H9 (cell line): ENCODE results near the gene ZNF483. TPM values are rescaled to one million over a fixed set of nuclear protein-coding genes. Genes with fewer than 3 reads are reported as not detected.

Experiments used
- DNase-seq: peaks from one replicate; pipeline ENCODE4 v3.0.0-alpha.2; 2017
- H2AFZ ChIP-seq: one replicate; pipeline ENCODE4 v1.6.1; 2013; ENCODE audit warnings: mild to moderate bottlenecking, low read length, control low read depth, moderate library complexity
- H2AK5ac ChIP-seq: 2 replicates; pipeline ENCODE4 v1.6.1; 2013; ENCODE audit warnings: low read length, control low read depth, mixed read lengths; ENCODE audit not compliant: insufficient read length
- H2BK120ac ChIP-seq: one replicate; pipeline ENCODE4 v1.6.1; 2013; ENCODE audit warnings: low read depth, mild to moderate bottlenecking, low read length, control low read depth, inconsistent platforms; ENCODE audit not compliant: poor library complexity, severe bottlenecking
- H2BK12ac ChIP-seq: 2 replicates; pipeline ENCODE4 v1.6.1; 2013; ENCODE audit warnings: low read length, control low read depth, mixed read lengths, low read depth; ENCODE audit not compliant: insufficient read length
- H2BK15ac ChIP-seq: 2 replicates; pipeline ENCODE4 v1.6.1; 2013; ENCODE audit warnings: low read depth, low read length, control low read depth
- H2BK20ac ChIP-seq: one replicate; pipeline ENCODE4 v1.6.1; 2013; ENCODE audit warnings: low read depth, mild to moderate bottlenecking, low read length, control low read depth, inconsistent platforms; ENCODE audit not compliant: poor library complexity, severe bottlenecking
- H2BK5ac ChIP-seq: 2 replicates; pipeline ENCODE4 v1.6.1; 2013; ENCODE audit warnings: low read length, control low read depth, mixed read lengths; ENCODE audit not compliant: insufficient read length
- H3K14ac ChIP-seq: 2 replicates; pipeline ENCODE4 v1.6.1; 2013; ENCODE audit warnings: low read length, control low read depth; ENCODE audit not compliant: insufficient read depth
- H3K18ac ChIP-seq: 2 replicates; pipeline ENCODE4 v1.6.1; 2013; ENCODE audit warnings: low read depth, mild to moderate bottlenecking, mixed read lengths, low read length, control low read depth; ENCODE audit not compliant: insufficient read length
- H3K23ac ChIP-seq: 2 replicates; pipeline ENCODE4 v1.6.1; 2013; ENCODE audit warnings: low read length, control low read depth, mixed read lengths, low read depth; ENCODE audit not compliant: insufficient read length
- H3K23me2 ChIP-seq: 2 replicates; pipeline ENCODE4 v1.6.1; 2013; ENCODE audit warnings: low read depth, mild to moderate bottlenecking, mixed read lengths, low read length, control low read depth; ENCODE audit not compliant: insufficient read length, poor library complexity, severe bottlenecking
- H3K27ac ChIP-seq: 2 replicates; pipeline ENCODE4 v1.5.1; 2013; ENCODE audit warnings: low read length, control low read depth, mixed read lengths, low read depth; ENCODE audit not compliant: insufficient read length
- H3K27me3 ChIP-seq: 2 replicates; pipeline ENCODE4 v1.6.1; 2013; ENCODE audit warnings: low read length, control low read depth, inconsistent platforms; ENCODE audit not compliant: insufficient read depth
- H3K4ac ChIP-seq: 2 replicates; pipeline ENCODE4 v1.6.1; 2013; ENCODE audit warnings: low read depth, mild to moderate bottlenecking, control low read depth, inconsistent platforms, low read length, moderate library complexity
- H3K4me1 ChIP-seq: 2 replicates; pipeline ENCODE4 v1.6.1; 2013; ENCODE audit warnings: low read length, control low read depth, inconsistent platforms; ENCODE audit not compliant: insufficient read depth
- H3K4me2 ChIP-seq: 2 replicates; pipeline ENCODE4 v1.6.1; 2013; ENCODE audit warnings: low read length, control low read depth, mixed read lengths; ENCODE audit not compliant: insufficient read length, insufficient read depth
- H3K56ac ChIP-seq: 2 replicates; pipeline ENCODE4 v1.6.1; 2013; ENCODE audit warnings: low read depth, mild to moderate bottlenecking, mixed read lengths, low read length, control low read depth; ENCODE audit not compliant: insufficient read length
- H3K79me1 ChIP-seq: 2 replicates; pipeline ENCODE4 v1.6.1; 2013; ENCODE audit warnings: low read depth, mild to moderate bottlenecking, moderate library complexity, low read length, control low read depth, inconsistent platforms; ENCODE audit not compliant: insufficient read depth, poor library complexity, severe bottlenecking
- H3K79me2 ChIP-seq: 2 replicates; pipeline ENCODE4 v1.6.1; 2013; ENCODE audit warnings: low read length, control low read depth, inconsistent platforms; ENCODE audit not compliant: insufficient read depth
- H3K9ac ChIP-seq: 2 replicates; pipeline ENCODE4 v1.6.1; 2013; ENCODE audit warnings: low read length, control low read depth, mixed read lengths; ENCODE audit not compliant: insufficient read length; ENCODE audit errors: extremely low read depth
- H3K9me3 ChIP-seq: one replicate; pipeline ENCODE4 v1.6.1; 2013; ENCODE audit warnings: low read depth, low read length, inconsistent platforms; ENCODE audit not compliant: control insufficient read depth
- H3T11ph ChIP-seq: one replicate; pipeline ENCODE4 v1.6.1; 2013; ENCODE audit warnings: mild to moderate bottlenecking, low read length, control low read depth, inconsistent platforms
- H4K20me1 ChIP-seq: one replicate; pipeline ENCODE4 v1.6.1; 2013; ENCODE audit not compliant: control insufficient read depth, insufficient read length, insufficient read depth
- H4K5ac ChIP-seq: 2 replicates; pipeline ENCODE4 v1.6.1; 2013; ENCODE audit warnings: low read depth, mild to moderate bottlenecking, mixed read lengths, low read length, control low read depth; ENCODE audit not compliant: insufficient read length
- H4K8ac ChIP-seq: replicated peaks from 2 replicates; pipeline ENCODE4 v1.6.1; 2013; ENCODE audit warnings: low read length, control low read depth, mixed read lengths, low read depth; ENCODE audit not compliant: insufficient read length
- H4K91ac ChIP-seq: 2 replicates; pipeline ENCODE4 v1.6.1; 2013; ENCODE audit warnings: low read depth, mild to moderate bottlenecking, moderate library complexity, mixed read lengths, low read length, control low read depth; ENCODE audit not compliant: insufficient read length
- H3K27ac Mint-ChIP-seq, 3 experiments: 2 replicates in 2 of 3; 3 replicates in 1 of 3; pipeline ENCODE4 v1.8.0; 2020 to 2021; ENCODE audit warnings: mixed read lengths in 3 of 3, mild to moderate bottlenecking in 1 of 3, moderate library complexity in 1 of 3
- H3K27me3 Mint-ChIP-seq: 2 replicates; pipeline ENCODE4 v1.8.0; 2021; ENCODE audit warnings: low read depth, mild to moderate bottlenecking, moderate library complexity, mixed read lengths
- H3K36me3 Mint-ChIP-seq, 3 experiments: 2 replicates in 2 of 3; 3 replicates in 1 of 3; pipeline ENCODE4 v1.8.0; 2020 to 2021; ENCODE audit warnings: low read depth in 3 of 3, mixed read lengths in 3 of 3; ENCODE audit not compliant: insufficient read depth in 1 of 3
- H3K4me1 Mint-ChIP-seq, 2 experiments: 2 replicates each; pipeline ENCODE4 v1.8.0; 2020; ENCODE audit warnings: mixed read lengths in 2 of 2
- H3K4me3 Mint-ChIP-seq, 2 experiments: 2 replicates in 1 of 2; 3 replicates in 1 of 2; pipeline ENCODE4 v1.8.0; 2020 to 2021; ENCODE audit warnings: mild to moderate bottlenecking in 2 of 2, mixed read lengths in 2 of 2, moderate library complexity in 1 of 2
- H3K9me3 Mint-ChIP-seq, 2 experiments: 2 replicates in 1 of 2; 3 replicates in 1 of 2; pipeline ENCODE4 v1.8.0; 2020; ENCODE audit warnings: mild to moderate bottlenecking in 2 of 2, mixed read lengths in 2 of 2, moderate library complexity in 1 of 2
- CTCF ChIP-seq: fragments of 200-600 bp; sonication (generic); conservative IDR thresholded peaks from 3 replicates; pipeline ENCODE4 v1.8.0; 2021; ENCODE audit warnings: antibody characterized with exemption, mild to moderate bottlenecking
- WGBS: extraction: QIAGEN DNeasy Blood & Tissue Kit; methylation state at CpG from one replicate; pipeline ENCODE4 v1.1.7; 2013; ENCODE audit warnings: missing lambda C conversion rate, low lambda C conversion rate, mixed read lengths; ENCODE audit not compliant: insufficient read length; ENCODE audit errors: extremely low coverage; 5-methylcytosine and 5-hydroxymethylcytosine counted together
- total RNA-seq: library from RNA; stranded (reverse); gene quantifications from 2 replicates; pipeline ENCODE4 v1.2.1, GENCODE V29; 2021

Gene ZNF483
- total RNA-seq, 1 experiment from 2014 or later: 48.1 TPM

GRCh38 chr9:111598733-111599091 is 73.7 kb downstream of the ZNF483 start:
- peak overlapping the region; percentile 100 for H3K4me2 ChIP-seq
- no peak overlapping the region for H4K91ac ChIP-seq
- Mint-ChIP-seq H3K9me3 (no peaks in the 10 kb centered on the region), H3K36me3 (peaks cover 6 to 32% (median 28%) of the 10 kb centered on the region in 3 experiments), H3K27me3 (peaks cover 12% of the 10 kb centered on the region), H3K4me3 (peak overlapping the region; percentile 82 to 90), H3K4me1 (peaks cover 6 to 7% of the 10 kb centered on the region in 2 experiments; a peak in 3 of 4 replicates), H3K27ac (no peak overlapping the region; a peak in 1 of 7 replicates)
- H3K23me2 ChIP-seq: peaks cover 18% of the 10 kb centered on the region
- no peak overlapping the region for H2BK15ac ChIP-seq
- H3K18ac ChIP-seq: no peak overlapping the region
- H4K5ac ChIP-seq: no peak overlapping the region
- H2BK120ac ChIP-seq: no peak overlapping the region
- no peaks in the 10 kb centered on the region for H3K27me3 ChIP-seq
- no peak overlapping the region for H2AK5ac ChIP-seq
- H2BK12ac ChIP-seq: no peak overlapping the region
- H3K4me1 ChIP-seq: no peaks in the 10 kb centered on the region
- H3K27ac ChIP-seq: no peak overlapping the region
- H2BK20ac ChIP-seq: no peak overlapping the region
- H3K79me1 ChIP-seq: no peaks in the 10 kb centered on the region
- no peaks in the 10 kb centered on the region for H3K79me2 ChIP-seq
- no peak overlapping the region for H2BK5ac ChIP-seq
- DNase-seq: no peak
- H2AFZ ChIP-seq: no peak overlapping the region
- H4K8ac ChIP-seq: no peak overlapping the region
- no peak overlapping the region for H3K14ac ChIP-seq
- no peak overlapping the region for H3K9ac ChIP-seq
- H3K56ac ChIP-seq: no peak overlapping the region
- H3K4ac ChIP-seq: no peak overlapping the region
- H3K9me3 ChIP-seq: no peaks in the 10 kb centered on the region
- H3K23ac ChIP-seq: no peak overlapping the region
- WGBS: no CpG with 5 or more reads among the region's 16 CpGs
- H3T11ph ChIP-seq: no peak overlapping the region
- no peak for TF ChIP-seq CTCF
- no peaks in the 10 kb centered on the region for H4K20me1 ChIP-seq
